ENCODE results near the gene ATP10D.
"Not testable (repeated sequence)": the region's sequence is repeated elsewhere in the genome, so short reads cannot be mapped to it uniquely, and the experiment has no call there.

The ATP10D gene

GRCh38 chr4:47488706-47489105 lies 3.6 kb downstream of the ATP10D start:
- DNase-seq (ENCODE audit: low read depth in 3 of 3) = no peak

- DNase-seq (ENCODE audit: low read depth in 3 of 3) = no peak
Observed at GRCh38 chr4:47490550-47490949, 5.5 kb downstream of the ATP10D start.

- no peak for DNase-seq (ENCODE audit: low read depth in 3 of 3)
Observed at GRCh38 chr4:47493238-47494123, 8.4 kb downstream of the ATP10D start.

GRCh38 chr4:47494124-47494430 lies 9.0 kb downstream of the ATP10D start:
- DNase-seq (ENCODE audit: low read depth in 3 of 3) = no peak

GRCh38 chr4:47498899-47499298 lies 13.8 kb downstream of the ATP10D start:
- DNase-seq (ENCODE audit: low read depth in 3 of 3) = no peak

- no peak for DNase-seq (ENCODE audit: low read depth in 3 of 3)
Observed at GRCh38 chr4:47499700-47500099, 14.6 kb downstream of the ATP10D start.

DNA sequence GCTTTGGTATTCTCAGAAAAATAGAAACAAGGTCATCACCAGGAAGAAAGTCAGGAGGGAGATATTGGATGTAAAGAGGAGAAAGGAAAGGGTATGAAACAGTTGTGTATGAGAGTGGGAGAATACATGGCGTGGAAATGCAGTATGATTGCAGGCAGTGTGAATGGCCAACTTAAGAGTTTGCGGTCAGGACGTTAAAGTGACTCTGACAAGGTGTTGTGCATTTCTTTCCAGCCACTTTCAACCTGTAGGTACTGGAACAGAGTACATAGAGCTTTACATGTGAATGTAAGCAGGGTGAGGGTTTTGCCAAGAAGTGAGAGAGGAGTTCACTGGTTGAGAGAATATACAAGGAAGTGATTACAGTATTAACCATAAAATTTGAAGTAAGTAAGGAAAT lies 15.7 kb downstream of the ATP10D start:
- DNase-seq (ENCODE audit: low read depth in 3 of 3) = no peak

DNA sequence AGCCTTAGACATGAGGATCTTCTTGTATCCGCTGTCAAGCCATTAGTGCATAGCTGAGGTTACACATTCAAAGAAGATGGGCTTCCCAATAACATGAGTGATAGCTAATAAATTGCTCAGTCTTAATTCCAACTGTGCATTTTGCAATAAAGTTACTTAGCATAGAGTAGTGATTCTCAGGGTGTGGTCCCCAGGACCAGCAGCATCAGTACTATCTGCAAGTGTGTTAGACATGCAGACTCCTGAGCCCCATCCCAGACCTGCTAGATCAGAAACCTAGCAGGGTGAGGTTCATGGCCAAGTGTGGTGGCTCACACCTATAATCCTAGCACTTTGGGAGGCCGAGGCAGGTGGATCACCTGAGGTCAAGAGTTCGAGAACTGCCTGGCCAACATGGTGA lies 20.1 kb downstream of the ATP10D start:
- DNase-seq (ENCODE audit: low read depth in 3 of 3) = no peak

- DNase-seq (ENCODE audit: low read depth in 3 of 3) = no peak
Observed at GRCh38 chr4:47505666-47506065, 20.6 kb downstream of the ATP10D start.

DNA sequence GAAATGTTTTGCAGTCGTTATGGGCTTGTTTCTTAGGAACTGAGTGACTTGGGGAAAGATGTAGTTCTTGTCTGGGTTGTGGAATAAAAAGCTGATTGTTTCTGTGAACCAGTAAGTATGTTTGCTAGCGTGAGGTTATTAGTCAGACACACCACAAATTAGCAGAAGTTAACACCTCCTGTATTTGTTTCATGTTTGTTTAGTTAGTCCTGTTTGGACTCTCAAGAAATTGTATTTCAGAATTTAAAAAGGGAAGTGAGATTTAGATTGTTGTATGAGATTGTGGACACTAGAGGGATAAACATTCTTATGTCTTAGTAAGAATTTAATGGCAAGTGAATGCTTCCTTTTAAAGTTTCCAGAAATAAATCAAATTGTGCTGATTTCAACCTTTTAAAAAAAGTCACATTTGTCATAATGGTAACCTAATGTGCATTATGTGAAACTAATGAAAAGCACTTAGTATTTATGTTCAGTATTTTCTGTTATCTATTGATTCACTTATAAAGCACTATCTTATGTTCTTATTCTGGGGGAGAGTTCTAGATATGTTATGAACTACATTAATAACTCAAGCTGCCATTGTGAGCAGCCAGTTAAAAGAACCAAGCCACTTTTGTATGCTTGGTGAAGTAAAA lies 25.6 kb downstream of the ATP10D start:
- no peak for DNase-seq (ENCODE audit: low read depth in 3 of 3)

DNA sequence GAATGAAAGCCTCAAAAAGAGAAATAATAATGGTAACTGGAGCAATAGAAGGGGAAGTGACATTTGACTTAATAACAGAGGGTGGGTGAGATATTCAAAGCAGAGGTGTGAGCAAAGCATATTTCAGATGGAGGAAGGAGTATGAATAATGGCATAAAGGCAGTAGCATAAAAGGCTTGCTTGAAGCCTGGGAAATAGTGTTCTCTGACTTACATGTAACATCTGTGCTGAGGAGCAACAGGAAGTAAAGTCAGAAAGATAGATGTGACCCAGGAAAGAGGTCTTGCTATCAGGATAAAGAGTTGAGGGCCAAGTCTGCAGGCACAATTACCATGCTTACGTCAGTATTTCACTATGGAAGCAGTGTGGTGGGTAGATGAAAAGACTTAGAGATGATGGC lies 28.4 kb downstream of the ATP10D start:
- DNase-seq (ENCODE audit: low read depth in 3 of 3) = no peak

DNA sequence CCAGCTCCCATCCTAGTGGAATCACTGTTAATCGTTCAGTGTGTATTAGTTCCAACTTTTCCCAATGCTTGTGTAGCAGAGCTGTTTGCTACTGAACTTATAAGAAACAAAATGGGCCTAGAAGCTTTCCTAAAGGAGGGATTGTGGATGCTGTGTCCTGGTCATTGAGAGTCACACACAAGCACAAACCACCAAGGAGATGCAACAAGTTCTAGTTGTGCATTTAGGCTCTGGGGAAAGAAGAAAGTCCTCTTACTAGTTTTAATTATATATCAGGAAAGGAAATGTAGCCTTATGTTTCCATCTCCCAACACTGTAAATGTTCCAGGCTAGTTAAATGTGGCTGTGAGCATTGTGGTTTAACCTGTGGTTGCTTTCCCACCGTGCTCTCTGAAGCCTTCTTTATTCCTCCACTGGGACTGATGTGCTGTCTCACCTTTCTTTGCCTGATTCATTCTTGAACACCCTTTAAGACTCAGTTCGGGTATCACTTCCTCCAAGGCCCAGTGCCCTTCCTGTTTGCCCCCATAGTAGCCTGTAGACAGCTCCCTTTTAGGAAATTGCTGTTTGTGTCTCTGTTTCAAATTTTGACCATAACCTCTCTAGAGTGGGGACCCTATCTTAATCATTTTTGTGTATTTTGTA lies 34.3 kb downstream of the ATP10D start:
- DNase-seq (ENCODE audit: low read depth in 3 of 3) = no peak

- DNase-seq (ENCODE audit: low read depth in 3 of 3) = no peak
Observed at GRCh38 chr4:47525154-47525819, 40.2 kb downstream of the ATP10D start.

GRCh38 chr4:47526281-47526680 lies 41.2 kb downstream of the ATP10D start:
- no peak for DNase-seq (ENCODE audit: low read depth in 3 of 3)

- DNase-seq (ENCODE audit: low read depth in 3 of 3) = not testable (repeated sequence)
Observed at GRCh38 chr4:47528646-47529045, 43.6 kb downstream of the ATP10D start.

DNA sequence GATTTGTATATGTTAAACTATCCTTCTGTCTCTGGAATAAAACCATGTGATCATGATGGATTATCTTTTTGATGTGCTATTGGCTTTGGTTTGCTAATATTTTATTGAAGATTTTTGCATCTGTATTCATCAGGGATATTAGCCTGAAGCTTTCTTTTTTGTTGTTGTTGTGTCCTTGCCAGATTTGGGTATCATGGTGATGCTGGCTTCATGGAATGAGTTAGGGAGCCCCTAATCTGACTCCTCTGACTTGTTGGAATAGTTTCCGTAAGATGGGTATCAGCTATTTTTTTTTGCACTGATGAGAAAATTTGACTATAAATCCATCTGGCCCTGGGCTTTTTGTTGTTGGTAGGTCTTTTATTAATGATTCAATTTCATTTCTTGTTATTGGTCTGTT lies 45.7 kb downstream of the ATP10D start:
- DNase-seq (ENCODE audit: low read depth in 3 of 3) = no peak

DNA sequence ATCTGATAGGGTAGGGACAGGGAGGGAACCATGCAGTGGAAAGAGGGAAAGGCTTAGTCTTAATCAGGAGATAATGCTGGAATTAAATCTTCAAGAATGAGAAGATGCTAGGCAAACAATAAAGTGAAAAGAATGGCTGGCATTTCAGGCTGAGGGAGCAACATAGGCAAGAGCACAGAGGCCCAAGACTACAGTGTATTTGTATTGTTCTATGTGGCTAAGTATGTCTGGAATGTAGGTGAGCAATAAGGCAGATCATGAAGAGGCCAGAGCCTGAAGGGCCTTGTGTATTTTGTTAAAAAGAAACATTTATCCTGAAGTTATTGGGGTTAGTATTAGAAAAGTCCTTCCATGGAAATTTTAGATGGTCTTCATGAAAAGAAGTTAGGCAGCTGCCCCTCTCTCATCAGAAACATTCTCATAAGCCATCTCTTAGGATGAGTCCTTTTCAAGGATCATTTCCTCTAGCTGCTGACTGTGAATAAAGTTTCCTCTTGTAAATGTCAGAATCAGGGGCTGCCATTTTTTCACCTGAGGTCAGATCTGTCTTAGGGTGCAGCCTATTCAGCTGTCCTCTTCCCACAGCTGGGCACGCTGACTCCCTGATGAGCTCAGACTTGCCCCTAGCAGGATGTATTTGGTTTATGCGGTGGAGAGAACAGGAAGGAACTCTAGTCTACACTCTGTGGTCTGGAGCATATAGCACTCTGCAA lies 46.3 kb downstream of the ATP10D start:
- peak in 1 of 3 experiments; percentile 7 for DNase-seq (ENCODE audit: low read depth in 3 of 3)

DNA sequence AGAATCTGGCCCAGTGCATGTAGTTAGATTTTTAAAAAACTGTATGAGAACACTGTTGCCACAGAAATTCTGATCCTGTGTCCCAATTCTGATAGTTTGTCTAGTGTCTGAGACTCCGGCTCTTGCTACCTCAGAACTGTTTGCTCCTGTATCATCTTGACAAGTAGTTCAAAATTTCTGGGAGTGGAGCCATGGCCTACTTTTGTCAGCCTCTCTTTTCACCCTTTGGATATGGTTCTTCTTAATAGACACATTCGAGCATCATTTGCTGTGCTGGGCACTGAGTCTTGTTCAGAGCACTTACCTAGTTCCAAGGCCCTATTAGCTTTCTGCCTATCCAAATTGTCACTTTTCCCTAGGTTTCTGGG lies 46.9 kb downstream of the ATP10D start:
- no peak for DNase-seq (ENCODE audit: low read depth in 3 of 3)

GRCh38 chr4:47532658-47533057 lies 47.6 kb downstream of the ATP10D start:
- no peak for DNase-seq (ENCODE audit: low read depth in 3 of 3)

DNA sequence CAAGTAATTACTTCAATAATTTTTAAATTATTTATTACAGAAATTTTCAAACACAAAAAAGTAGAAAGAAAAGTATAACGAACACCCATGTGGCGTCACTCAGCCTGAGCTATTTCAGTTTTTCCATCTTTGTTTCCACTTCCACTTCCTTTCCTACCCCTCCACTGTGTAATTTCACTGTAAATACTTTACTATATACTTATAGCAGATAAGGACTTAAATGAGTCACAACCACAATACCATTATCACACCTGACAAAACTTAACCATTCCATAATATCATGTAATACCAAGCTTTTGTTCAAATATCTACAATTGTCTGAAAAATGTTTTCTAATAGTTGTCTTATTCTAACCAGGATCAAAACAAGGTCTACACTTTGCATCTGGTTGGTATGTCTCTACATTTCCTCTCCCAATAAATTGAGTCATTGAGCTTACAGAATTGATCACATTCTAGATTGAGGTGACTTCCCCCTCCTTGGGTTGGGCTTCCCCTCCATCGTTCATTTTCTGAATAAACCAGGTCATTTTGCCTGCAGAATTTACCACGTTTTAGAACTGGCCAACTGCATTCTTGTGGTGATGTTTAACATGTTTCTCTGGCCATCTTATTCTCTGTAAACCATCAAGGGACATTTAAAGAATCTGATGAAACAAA lies 48.7 kb downstream of the ATP10D start:
- DNase-seq (ENCODE audit: low read depth in 3 of 3) = no peak

DNA sequence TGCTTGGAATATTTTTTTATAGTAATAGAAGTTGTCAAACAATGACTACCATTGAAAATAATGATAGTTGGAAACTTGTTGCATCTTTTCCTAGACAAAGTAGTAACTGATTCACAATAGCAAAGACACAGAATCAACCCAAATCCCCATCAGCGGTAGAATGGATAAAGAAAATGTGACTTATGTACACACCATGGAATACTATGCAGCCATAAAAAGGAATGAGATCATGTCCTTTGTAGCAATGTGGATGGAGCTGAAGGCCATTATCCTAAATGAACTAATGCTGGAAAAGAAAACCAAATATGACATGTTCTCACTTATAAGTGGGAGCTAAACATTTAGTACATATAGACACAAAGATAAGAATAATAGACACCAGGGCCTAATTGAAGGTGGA lies 49.7 kb downstream of the ATP10D start:
- DNase-seq (ENCODE audit: low read depth in 3 of 3) = no peak

Measured in stimulated activated CD4-positive, alpha-beta T cell treated with anti-CD3 and anti-CD28 coated beads, TNF-alpha, amount 100 ng/mL, for 4 hours (primary cell).